ENCODE measurements around the gene VAT1. TPM values are rescaled to one million over a fixed set of nuclear protein-coding genes. Genes with fewer than 3 reads are reported as not detected.
"Not testable (repeated sequence)": the region's sequence is repeated elsewhere in the genome, so short reads cannot be mapped to it uniquely, and the experiment has no call there.

VAT1 gene
- total RNA-seq (2014; rRNA removed; shearing (Covaris generic)) = 125 and 144 TPM in 2 replicates

DNA sequence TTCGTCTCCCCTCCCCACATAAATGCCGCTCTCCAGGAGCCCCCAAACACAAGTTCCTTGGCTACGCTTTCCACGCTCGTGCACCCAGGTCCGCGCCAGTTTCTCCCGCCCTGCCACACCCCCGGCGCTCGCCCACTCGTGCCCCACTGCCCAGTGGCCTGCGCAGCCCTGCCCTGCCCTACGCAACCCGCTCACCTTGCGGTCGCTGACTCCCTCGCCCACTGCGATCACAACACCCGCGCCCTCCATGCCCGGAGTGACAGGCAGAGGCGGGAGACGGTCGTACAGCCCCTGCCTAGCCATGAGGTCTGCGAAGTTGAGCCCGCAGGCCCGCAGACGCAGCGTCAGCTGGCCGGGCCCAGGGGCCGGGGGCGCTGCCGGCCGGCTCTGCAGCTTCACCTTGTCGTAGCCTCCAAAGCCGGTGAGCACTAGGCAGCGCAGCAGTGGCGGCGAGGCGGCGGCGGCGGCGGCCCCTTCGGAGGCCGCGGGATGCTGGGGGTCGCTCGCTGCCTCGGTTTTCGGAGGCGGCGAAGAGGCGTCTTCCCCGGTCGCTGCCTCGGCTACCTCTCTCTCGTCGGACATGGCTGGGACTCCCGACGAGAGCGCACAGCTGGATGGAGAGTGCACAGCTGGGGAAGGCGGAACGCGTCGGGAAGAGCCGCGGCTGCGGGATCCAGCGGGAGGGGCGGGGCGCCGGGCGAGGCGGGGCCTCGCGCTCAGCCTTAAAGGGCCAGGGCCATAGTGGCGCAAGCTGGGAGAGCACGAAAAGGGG lies at the start of gene VAT1:
TSS of gene VAT1 (minus strand) at position 645 of the 772 bp plus-strand sequence. CDS start at position 582, 63 bp downstream.
- Histone ChIP-seq H3K27me3 (replicated peaks) (peaks cover 4% of the 10 kb centered on the region; the same call in 1 of the 2 replicates), H3K4me1 (replicated peaks) (peaks cover 44% of the 10 kb centered on the region), H3K4me3 (peak within 1 kb of the TSS; percentile 91), H3K9me3 (replicated peaks) (no peaks in the 10 kb centered on the region), H3K36me3 (peaks cover 31% of the 10 kb centered on the region), H3K27ac (peak within 1 kb of the TSS; percentile 82)
- peak; percentile 84 to 86 for DNase-seq (ENCODE audit: low read depth in 1 of 2, low spot score in 2 of 2)

DNA sequence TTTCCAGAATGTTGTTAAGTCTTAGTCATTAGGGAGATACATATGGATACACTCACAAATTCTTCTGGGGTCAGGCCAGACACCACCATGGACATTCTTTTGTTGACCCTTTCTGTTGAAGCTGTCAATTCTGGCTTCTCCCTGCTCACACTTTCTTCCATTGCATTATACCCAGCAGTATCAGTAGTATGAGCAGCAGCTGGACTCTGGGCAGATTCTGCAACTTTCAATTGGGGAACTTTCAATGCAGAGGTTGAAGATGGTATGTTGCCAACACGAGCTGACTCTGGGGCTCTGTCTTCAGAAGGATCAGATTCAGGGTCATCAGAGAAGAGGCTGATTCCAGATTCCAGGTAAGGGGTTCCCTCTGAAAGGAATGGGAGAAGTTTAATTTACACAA lies 48.7 kb upstream of the VAT1 start:
- no peak overlapping the region for H3K4me3 ChIP-seq
- H3K36me3 ChIP-seq = peaks cover 45% of the 10 kb centered on the region
- no peak overlapping the region for H3K27ac ChIP-seq
- no peaks in the 10 kb centered on the region for H3K4me1 ChIP-seq (replicated peaks)
- H3K9me3 ChIP-seq (replicated peaks) = no peaks in the 10 kb centered on the region
- H3K27me3 ChIP-seq (replicated peaks) = no peaks in the 10 kb centered on the region
- DNase-seq (ENCODE audit: low read depth in 1 of 2, low spot score in 2 of 2) = no peak

DNA sequence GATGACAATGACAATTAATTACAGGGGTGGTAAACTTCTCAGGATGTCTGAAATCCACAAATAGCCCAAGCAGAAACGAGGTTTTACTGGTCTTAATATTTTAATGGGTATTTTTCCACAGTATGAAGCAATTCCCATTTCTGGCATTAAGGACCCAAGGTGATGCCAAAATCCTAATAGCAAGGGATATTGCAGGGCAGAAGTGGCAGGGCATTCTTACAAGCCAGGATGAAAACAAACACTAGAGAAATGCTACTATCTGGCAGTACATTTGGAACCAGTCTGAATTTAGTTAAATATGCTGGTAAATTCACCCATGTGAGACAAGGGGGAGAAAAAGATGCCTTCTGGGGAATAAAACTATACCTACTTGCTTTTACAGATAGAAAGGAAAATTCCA lies 48.1 kb upstream of the VAT1 start:
- DNase-seq (ENCODE audit: low read depth in 1 of 2, low spot score in 2 of 2) = no peak
- Histone ChIP-seq H3K27ac (no peak overlapping the region), H3K9me3 (replicated peaks) (no peaks in the 10 kb centered on the region), H3K27me3 (replicated peaks) (no peaks in the 10 kb centered on the region), H3K36me3 (peaks cover 49% of the 10 kb centered on the region), H3K4me1 (replicated peaks) (no peaks in the 10 kb centered on the region), H3K4me3 (no peak overlapping the region)

DNA sequence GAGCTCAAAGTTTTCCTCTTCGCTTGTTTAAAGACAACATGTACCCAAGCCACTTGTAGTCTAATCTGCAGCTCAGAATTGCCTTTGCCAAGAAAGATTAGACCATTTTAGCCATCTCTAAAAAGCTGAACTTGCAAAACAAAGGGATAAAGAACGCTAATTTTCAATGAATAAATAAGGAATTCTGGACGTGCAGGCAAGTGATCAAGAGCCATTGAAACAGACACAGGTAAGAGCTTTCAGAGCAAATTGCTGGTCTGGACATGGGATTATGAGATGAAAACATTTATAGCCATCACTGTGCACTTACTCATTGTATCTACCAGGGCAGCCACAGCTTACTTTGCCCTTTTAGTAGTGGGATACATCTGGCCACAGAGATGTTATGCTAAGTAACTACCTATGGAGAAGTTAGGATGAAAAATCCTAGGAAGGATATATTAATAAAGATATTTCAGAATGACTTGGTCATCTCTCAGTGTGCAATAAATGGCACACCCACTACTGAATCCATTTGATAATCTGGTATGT lies 47.2 kb upstream of the VAT1 start:
- peaks cover 52% of the 10 kb centered on the region for H3K36me3 ChIP-seq
- no peaks in the 10 kb centered on the region for H3K4me1 ChIP-seq (replicated peaks)
- H3K27ac ChIP-seq = no peak overlapping the region
- no peak overlapping the region for H3K4me3 ChIP-seq
- no peak for DNase-seq (ENCODE audit: low read depth in 1 of 2, low spot score in 2 of 2)
- H3K27me3 ChIP-seq (replicated peaks) = no peaks in the 10 kb centered on the region
- H3K9me3 ChIP-seq (replicated peaks) = no peaks in the 10 kb centered on the region

DNA sequence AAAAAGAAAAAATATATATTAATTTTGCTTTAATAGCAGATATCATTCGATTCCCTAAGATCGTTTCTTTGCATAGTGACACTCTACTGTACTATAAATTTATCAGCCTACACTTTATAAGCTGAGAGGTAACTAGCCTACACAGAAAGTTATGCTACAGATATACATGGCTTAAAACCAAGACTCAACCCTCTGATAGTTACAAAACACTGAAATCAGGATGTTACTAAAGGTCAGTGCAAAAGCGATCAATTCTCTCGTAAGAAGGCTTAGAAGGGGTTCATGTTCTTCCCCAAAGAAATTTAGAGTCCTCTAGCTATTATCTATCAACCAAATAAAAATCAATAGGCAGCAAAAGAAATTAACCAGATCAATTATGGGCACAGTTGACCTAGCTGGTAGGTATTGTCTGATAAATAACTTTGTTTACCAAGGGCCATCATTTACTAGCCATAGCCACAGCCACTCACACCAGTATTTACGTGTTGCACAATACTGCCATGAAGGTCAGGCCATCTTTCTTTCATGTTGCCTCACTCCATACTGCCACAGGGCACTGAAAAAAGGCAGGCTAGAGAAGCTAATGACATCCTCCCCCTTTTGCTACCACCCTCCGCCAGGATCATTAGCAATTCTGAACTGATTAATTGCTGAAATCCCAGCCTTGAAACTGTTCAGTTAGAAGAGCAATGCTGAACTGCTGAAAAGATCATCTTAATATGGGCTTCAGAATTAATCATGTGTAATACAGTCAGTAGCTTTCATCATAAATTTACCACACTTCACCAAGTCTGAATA lies 46.6 kb upstream of the VAT1 start:
- DNase-seq (ENCODE audit: low read depth in 1 of 2, low spot score in 2 of 2) = no peak
- H3K4me1 ChIP-seq (replicated peaks) = no peaks in the 10 kb centered on the region
- H3K36me3 ChIP-seq = peaks cover 50% of the 10 kb centered on the region
- no peak overlapping the region for H3K4me3 ChIP-seq
- no peak overlapping the region for H3K27ac ChIP-seq
- no peaks in the 10 kb centered on the region for H3K9me3 ChIP-seq (replicated peaks)
- no peaks in the 10 kb centered on the region for H3K27me3 ChIP-seq (replicated peaks)

DNA sequence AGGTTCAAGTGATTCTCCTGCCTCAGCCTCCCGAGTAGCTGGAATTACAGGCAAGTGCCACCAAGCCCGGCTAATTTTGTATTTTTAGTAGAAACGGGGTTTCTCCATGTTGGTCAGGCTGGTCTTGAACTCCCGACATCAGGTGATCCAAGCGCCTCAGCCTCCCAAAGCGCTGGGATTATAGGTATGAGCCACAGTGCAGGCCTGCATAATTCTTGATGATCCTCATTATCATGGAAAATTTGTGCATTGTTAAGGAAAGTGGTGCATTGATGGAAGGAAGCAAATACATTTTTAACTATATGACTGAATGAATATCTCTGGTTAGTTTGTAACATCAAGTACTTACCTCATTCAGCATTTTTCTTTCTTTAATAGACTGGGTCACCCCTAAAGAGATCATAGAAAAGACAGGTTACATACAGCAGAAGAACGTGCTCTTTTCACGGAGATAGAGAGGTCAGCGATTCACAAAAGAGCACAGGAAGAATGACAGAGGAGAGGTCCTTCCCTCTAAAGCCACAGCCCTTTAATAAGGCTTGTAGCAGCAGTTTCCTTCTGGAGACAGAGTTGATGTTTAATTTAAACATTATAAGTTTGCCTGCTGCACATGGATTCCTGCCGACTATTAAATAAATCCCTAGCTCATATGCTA lies 40.9 kb upstream of the VAT1 start:
- no peak overlapping the region for H3K27ac ChIP-seq
- H3K9me3 ChIP-seq (replicated peaks) = no peaks in the 10 kb centered on the region
- H3K27me3 ChIP-seq (replicated peaks) = no peaks in the 10 kb centered on the region
- H3K4me3 ChIP-seq = no peak overlapping the region
- DNase-seq (ENCODE audit: low read depth in 1 of 2, low spot score in 2 of 2) = no peak
- no peaks in the 10 kb centered on the region for H3K4me1 ChIP-seq (replicated peaks)
- peaks cover 38% of the 10 kb centered on the region for H3K36me3 ChIP-seq

DNA sequence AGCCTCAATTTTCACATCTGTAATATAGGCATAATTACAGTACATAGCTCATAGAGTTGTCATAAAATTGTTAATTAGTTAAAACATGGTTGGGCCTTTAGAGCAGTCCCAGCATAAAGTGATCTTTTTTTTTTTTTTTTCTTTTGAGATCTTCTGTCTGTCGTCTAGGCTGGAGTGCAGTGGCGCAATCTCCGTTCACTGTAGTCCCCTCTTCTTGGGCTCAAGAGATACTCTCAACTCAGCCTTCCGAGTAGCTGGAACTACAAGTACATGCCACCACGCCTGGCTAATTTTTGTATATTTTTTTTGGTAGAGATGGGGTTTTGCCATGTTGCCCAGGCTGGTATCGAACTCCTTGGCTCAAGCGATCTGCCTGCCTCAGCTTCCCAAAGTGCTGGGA lies 33.9 kb upstream of the VAT1 start:
- no peaks in the 10 kb centered on the region for H3K4me1 ChIP-seq (replicated peaks)
- no peak overlapping the region for H3K27ac ChIP-seq
- DNase-seq (ENCODE audit: low read depth in 1 of 2, low spot score in 2 of 2) = no peak
- no peaks in the 10 kb centered on the region for H3K9me3 ChIP-seq (replicated peaks)
- H3K4me3 ChIP-seq = no peak overlapping the region
- peaks cover 48% of the 10 kb centered on the region for H3K36me3 ChIP-seq
- no peaks in the 10 kb centered on the region for H3K27me3 ChIP-seq (replicated peaks)

DNA sequence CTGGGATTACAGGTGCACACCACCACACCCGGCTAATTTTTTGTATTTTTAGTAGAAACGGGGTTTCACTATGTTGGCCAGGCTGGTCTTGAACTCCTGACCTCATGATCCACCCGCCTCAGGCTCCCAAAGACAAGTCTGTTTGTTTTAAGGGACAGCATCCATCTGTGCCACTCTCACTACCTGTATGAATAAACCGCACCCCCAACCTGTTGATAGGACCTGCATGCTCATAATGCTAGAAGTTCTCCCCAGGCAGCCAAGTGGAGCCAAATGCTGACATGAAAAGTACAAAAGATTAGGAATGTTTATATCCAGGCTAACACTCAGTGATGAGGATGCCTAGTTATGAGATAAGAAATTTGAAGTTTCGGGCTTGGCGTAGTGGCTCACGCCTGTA lies 30.8 kb upstream of the VAT1 start:
- peaks cover 65% of the 10 kb centered on the region for H3K36me3 ChIP-seq
- H3K27me3 ChIP-seq (replicated peaks); DNase-seq (ENCODE audit: low read depth in 1 of 2, low spot score in 2 of 2); H3K4me1 ChIP-seq (replicated peaks); H3K4me3 ChIP-seq; H3K9me3 ChIP-seq (replicated peaks); H3K27ac ChIP-seq: not testable (repeated sequence)

DNA sequence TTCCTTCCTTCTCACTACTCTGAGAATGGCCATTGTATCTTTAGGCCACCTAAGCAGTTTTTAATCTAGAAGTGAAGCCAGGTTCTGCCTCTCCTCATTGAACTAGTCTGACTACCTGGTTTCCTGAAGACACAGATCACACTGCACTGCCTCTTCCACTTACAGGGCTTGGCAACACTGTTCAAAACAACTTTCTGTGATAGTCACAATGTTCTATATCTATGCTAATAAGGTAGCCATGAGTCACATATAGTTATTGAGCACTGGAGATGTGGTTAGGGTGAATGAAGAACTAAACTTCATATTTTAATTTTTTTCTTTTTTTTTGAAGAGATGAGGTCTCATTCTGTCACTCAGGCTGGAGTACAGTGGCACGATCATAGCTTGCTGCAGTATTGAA lies 29.8 kb upstream of the VAT1 start:
- Histone ChIP-seq H3K27ac (no peak overlapping the region), H3K9me3 (replicated peaks) (no peaks in the 10 kb centered on the region), H3K27me3 (replicated peaks) (no peaks in the 10 kb centered on the region), H3K4me3 (no peak overlapping the region), H3K36me3 (peaks cover 73% of the 10 kb centered on the region), H3K4me1 (replicated peaks) (no peaks in the 10 kb centered on the region)
- no peak for DNase-seq (ENCODE audit: low read depth in 1 of 2, low spot score in 2 of 2)

DNA sequence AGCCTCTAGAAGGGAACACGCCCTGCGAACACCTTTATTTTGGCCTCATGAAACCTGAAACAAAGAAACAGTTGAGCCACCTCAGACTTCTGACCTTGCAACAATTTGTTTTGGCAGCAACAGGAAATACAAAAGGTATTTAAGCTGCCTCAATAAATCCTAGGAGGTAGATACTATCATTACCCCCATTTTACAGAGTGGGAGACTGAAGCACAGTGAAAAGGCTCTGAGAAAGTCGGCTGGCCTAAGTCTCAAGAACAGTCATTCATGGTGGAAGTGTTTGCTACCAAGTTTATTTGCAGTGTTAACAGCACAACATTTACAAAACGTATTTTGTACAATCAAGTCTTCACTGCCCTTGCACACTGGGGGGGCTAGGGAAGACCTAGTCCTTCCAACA lies 21.8 kb upstream of the VAT1 start:
- Histone ChIP-seq H3K4me1 (replicated peaks) (no peaks in the 10 kb centered on the region), H3K4me3 (no peak overlapping the region), H3K27ac (no peak overlapping the region), H3K27me3 (replicated peaks) (no peaks in the 10 kb centered on the region), H3K9me3 (replicated peaks) (no peaks in the 10 kb centered on the region), H3K36me3 (peaks cover 32% of the 10 kb centered on the region)
- no peak for DNase-seq (ENCODE audit: low read depth in 1 of 2, low spot score in 2 of 2)

DNA sequence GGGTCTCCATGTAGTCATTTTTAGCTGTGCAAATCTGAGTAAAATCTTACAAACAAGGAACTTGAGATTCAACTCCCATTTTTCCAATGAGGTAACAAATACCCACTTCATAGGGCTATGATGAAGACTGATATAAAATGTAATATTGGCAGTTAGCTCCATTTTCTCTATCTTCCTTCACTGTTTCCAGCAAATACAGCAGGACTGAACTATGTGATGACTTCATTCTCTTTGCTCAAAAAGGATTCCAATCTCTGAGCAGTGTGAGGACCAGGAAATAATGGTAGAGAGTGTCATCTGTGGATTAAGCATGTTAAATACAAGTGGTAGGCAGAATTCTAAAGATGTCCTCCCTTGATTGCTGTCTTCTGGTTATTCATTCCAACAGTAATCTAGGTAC lies 21.1 kb upstream of the VAT1 start:
- Histone ChIP-seq H3K4me1 (replicated peaks) (no peaks in the 10 kb centered on the region), H3K9me3 (replicated peaks) (no peaks in the 10 kb centered on the region), H3K27ac (no peak overlapping the region), H3K4me3 (no peak overlapping the region), H3K36me3 (peaks cover 27% of the 10 kb centered on the region), H3K27me3 (replicated peaks) (no peaks in the 10 kb centered on the region)
- no peak for DNase-seq (ENCODE audit: low read depth in 1 of 2, low spot score in 2 of 2)

DNA sequence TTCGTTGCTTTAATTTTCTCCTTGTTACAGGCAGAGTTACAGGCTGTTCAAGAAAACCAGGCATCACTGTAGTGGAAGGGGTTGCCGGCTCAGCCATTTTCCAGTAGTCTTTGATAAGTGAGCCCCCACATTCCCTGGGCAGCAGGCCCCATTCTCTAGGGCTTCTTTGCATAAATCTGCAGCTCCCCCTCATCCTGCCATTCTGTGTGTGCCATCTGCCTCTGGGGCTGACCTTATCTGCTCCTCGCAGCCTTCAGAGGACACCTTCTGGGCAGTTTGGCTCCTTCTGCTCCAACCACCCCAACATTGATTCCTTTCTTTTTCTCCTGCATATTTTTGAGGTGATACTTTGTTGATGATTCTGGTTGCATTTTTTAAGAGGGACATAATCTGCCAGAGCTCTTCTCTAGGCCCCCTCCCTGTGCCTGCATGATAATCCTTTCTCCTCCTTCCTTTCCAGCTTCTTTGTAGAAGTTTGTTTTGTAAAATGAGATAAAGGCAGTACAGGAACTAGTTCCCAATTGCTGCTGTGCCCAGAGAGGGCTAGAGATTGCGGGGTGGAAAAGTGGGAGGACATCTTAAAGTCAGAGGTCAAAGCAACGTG lies 19.9 kb upstream of the VAT1 start:
- Histone ChIP-seq H3K4me3 (no peak overlapping the region), H3K27me3 (replicated peaks) (no peaks in the 10 kb centered on the region), H3K4me1 (replicated peaks) (no peaks in the 10 kb centered on the region), H3K36me3 (peaks cover 20% of the 10 kb centered on the region), H3K27ac (no peak overlapping the region), H3K9me3 (replicated peaks) (no peaks in the 10 kb centered on the region)
- DNase-seq (ENCODE audit: low read depth in 1 of 2, low spot score in 2 of 2) = no peak

DNA sequence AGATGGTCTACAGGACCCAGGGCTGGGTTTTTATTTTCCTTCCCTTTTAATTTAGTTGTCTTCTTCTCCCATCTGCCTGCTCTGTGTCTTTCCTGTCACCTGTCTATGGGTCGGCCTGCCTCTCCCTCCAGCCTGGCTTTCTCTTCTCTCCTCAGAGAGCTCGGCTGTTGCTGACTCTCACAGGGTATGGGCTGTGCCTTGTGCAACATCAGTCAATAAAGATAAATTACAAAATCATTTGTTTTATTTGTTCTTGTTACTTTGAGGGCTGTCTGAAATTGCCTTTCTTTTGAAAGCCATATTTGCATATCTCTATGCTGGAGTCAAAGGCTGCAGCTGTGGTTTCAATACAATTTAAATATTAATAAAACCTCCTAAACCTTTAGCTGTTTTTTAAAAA lies 18.5 kb upstream of the VAT1 start:
- Histone ChIP-seq H3K9me3 (replicated peaks) (no peaks in the 10 kb centered on the region), H3K4me1 (replicated peaks) (no peaks in the 10 kb centered on the region), H3K27me3 (replicated peaks) (no peaks in the 10 kb centered on the region), H3K4me3 (no peak overlapping the region), H3K27ac (no peak overlapping the region), H3K36me3 (peaks cover 15% of the 10 kb centered on the region)
- DNase-seq (ENCODE audit: low read depth in 1 of 2, low spot score in 2 of 2) = no peak
